ENCODE results near the gene KIAA1328. TPM values are rescaled to one million over a fixed set of nuclear protein-coding genes. Genes with fewer than 3 reads are reported as not detected.

KIAA1328 gene
- total and polyA plus RNA-seq, 2 donors (not counting 3 experiments of a cell fraction or from before 2014, with no cell fraction given), result 2.7 to 6.5 TPM

DNA sequence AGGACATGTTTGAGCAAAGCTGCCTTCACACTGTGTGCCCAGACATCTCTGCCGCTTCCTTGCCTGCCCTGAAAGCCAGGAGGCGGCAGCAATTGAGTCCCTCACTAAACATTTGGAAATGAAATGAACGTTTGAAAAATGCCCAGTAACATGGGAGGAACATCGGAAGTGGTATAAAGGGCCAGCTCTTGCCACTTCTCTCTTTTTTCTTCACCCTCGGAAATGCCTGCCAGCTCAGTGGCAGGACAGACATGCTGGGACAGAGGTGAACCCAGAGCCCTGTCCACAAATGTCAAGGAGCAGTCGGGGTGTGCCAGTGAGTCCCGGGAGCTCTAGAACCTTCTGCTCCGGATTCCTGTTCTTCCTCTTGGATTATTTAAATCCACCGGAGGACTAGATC is 46.2 kb upstream of the KIAA1328 start:
- no peaks in the 10 kb centered on the region for H3K9me1 ChIP-seq (replicated peaks; ENCODE audit: control insufficient read depth, extremely low read depth, insufficient read depth, low read length)
- H3K4me3 ChIP-seq (replicated peaks in 1 of 3; ENCODE audit: insufficient read depth in 1 of 3, low read depth in 1 of 3, low read length in 3 of 3), result no peak overlapping the region
- intact Hi-C loops (cut with micrococcal nuclease), result no loop called here
- no TSS peak for BruUV-seq (replicated peaks)
- no peaks in the 10 kb centered on the region for H4K20me1 ChIP-seq (replicated peaks; ENCODE audit: control insufficient read depth, extremely low read depth, insufficient read depth, low read length)
- no peaks in the 10 kb centered on the region for H3K9me3 ChIP-seq (replicated peaks; ENCODE audit: control insufficient read depth, insufficient read depth, low read length)
- peaks cover 0 to 2% of the 10 kb centered on the region in 2 experiments for H3K36me3 ChIP-seq (ENCODE audit: control insufficient read depth in 2 of 2, extremely low read depth in 1 of 2, insufficient read depth in 2 of 2, low read length in 2 of 2)
- FAIRE-seq (no peak), DNase-seq (ENCODE audit: low read depth, low spot score) (no peak)
- no peaks in the 10 kb centered on the region for H3K27me3 ChIP-seq (ENCODE audit: control insufficient read depth in 2 of 2, insufficient read depth in 2 of 2, low read length in 2 of 2)
- no peak overlapping the region for H2AFZ ChIP-seq (ENCODE audit: low read depth, low read length)
- no peaks in the 10 kb centered on the region for H3K79me2 ChIP-seq (ENCODE audit: control insufficient read depth, insufficient read depth, low read length)
- no peak overlapping the region for H3K9ac ChIP-seq (replicated peaks; ENCODE audit: extremely low read depth, insufficient read depth, low read length)
- ChIA-PET CTCF (no interaction called here), POLR2A (no interaction called here)
- dilution Hi-C loops (cut with MboI; ENCODE audit: extremely low pct_ligation_motif_present, low sequenced_read_pairs), result no loop called here
- no peak overlapping the region for H3K27ac ChIP-seq (ENCODE audit: insufficient read depth, low read depth, low read length)
- TF ChIP-seq EZH2 (IDR thresholded peaks at IDR 0.05; ENCODE audit: borderline replicate concordance, low read depth, low read length, severe bottlenecking), result no peak
- no peak for TF ChIP-seq MYC (IDR thresholded peaks at IDR 0.05; ENCODE audit: low read depth, low read length)
- no peak overlapping the region for H3K4me2 ChIP-seq (ENCODE audit: insufficient read depth, low read length)
- no peaks in the 10 kb centered on the region for H3K4me1 ChIP-seq (ENCODE audit: control insufficient read depth, extremely low read depth, insufficient read depth, low read length)

DNA sequence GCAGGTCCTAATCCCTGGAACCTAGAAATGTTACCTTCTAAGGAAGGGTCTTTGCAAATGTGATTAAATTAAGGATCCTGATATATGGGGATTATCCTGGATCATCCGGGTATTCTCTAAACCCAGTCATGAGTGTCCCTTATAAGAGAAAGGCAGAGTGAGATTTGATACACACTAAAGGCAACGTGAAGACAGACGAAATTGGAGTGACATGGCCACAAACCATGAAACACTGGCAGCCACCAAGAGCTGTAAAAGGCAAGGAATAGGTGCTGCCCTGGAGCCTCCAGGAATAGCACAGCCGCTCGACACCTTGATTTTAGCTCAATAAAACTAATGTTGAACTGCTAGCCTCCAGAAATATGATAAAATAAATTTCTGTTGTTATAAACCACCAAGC is 45.1 kb upstream of the KIAA1328 start:
- H3K79me2 ChIP-seq (ENCODE audit: control insufficient read depth, insufficient read depth, low read length), result no peaks in the 10 kb centered on the region
- ChIA-PET POLR2A (no interaction called here), CTCF (no interaction called here)
- H3K4me3 ChIP-seq (replicated peaks in 1 of 3; ENCODE audit: insufficient read depth in 1 of 3, low read depth in 1 of 3, low read length in 3 of 3), result no peak overlapping the region
- intact Hi-C loops (cut with micrococcal nuclease) (no loop called here), dilution Hi-C loops (cut with MboI; ENCODE audit: extremely low pct_ligation_motif_present, low sequenced_read_pairs) (no loop called here)
- no peaks in the 10 kb centered on the region for H3K9me1 ChIP-seq (replicated peaks; ENCODE audit: control insufficient read depth, extremely low read depth, insufficient read depth, low read length)
- no peak overlapping the region for H3K4me2 ChIP-seq (ENCODE audit: insufficient read depth, low read length)
- FAIRE-seq (no peak), DNase-seq (ENCODE audit: low read depth, low spot score) (no peak)
- no peaks in the 10 kb centered on the region for H3K9me3 ChIP-seq (replicated peaks; ENCODE audit: control insufficient read depth, insufficient read depth, low read length)
- peaks cover 0 to 2% of the 10 kb centered on the region in 2 experiments for H3K36me3 ChIP-seq (ENCODE audit: control insufficient read depth in 2 of 2, extremely low read depth in 1 of 2, insufficient read depth in 2 of 2, low read length in 2 of 2)
- no peaks in the 10 kb centered on the region for H3K27me3 ChIP-seq (ENCODE audit: control insufficient read depth in 2 of 2, insufficient read depth in 2 of 2, low read length in 2 of 2)
- no peak overlapping the region for H2AFZ ChIP-seq (ENCODE audit: low read depth, low read length)
- TF ChIP-seq POLR2A (IDR thresholded peaks at IDR 0.05; ENCODE audit: low read depth, low read length) (no peak), MYC (IDR thresholded peaks at IDR 0.05; ENCODE audit: low read depth, low read length) (no peak)
- H3K27ac ChIP-seq (ENCODE audit: insufficient read depth, low read depth, low read length), result no peak overlapping the region
- H3K9ac ChIP-seq (replicated peaks; ENCODE audit: extremely low read depth, insufficient read depth, low read length), result no peak overlapping the region
- H4K20me1 ChIP-seq (replicated peaks; ENCODE audit: control insufficient read depth, extremely low read depth, insufficient read depth, low read length), result no peaks in the 10 kb centered on the region
- no peaks in the 10 kb centered on the region for H3K4me1 ChIP-seq (ENCODE audit: control insufficient read depth, extremely low read depth, insufficient read depth, low read length)
- BruUV-seq (replicated peaks), result no TSS peak
